Activated CD8-positive, alpha-beta memory T cell treated with anti-CD3 and anti-CD28 coated beads, Interleukin-2, amount 50 U/mL, for 24 hours (primary cell): ENCODE data around the gene SSBP3.
"Not testable (repeated sequence)": the region's sequence is repeated elsewhere in the genome, so short reads cannot be mapped to it uniquely, and the experiment has no call there.

Experiments
- DNase-seq: peaks from one replicate; pipeline ENCODE4 v3.0.0-alpha.2; 2020; ENCODE audit errors: extremely low read depth

SSBP3 gene

DNA sequence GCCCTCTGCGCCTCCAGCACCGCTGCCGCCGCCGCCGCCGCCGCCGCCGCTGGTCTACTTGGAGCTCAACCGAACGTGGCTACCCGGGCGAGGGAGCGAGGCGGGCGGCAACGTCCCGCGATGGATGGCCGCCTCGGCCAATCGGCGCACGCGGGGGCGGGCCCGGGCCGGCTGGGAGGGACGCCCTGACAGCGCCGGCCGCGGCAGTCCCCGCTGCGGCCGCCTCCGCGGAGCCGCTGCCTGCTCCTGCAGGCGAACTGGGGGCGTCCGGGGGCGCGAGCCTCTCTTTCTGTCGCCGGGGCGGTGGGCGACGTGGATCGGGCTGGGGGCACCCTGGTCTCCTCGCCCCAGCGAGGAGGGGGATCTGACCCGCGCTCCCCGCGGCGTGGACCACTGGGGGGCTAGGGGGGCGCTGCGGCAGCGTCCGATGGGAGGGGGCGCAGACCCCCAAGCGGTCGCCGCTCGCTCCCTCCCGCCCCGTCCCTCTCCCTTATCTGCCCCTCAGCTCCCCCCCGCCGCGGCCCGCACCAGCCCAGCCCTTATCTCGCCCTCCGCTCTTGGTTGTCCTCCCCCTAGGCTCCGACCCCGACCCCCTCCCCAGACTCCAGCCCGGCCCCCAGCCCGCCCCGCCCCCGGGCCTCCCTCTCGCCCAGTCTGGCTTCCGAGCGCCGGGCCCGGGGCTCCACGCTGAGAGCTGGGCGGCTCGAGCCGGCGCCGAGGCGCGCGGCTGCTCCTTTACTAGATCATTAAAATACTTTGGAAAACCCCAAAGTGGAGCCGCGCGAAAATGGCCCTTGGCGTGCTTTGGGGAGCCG is at the start of gene SSBP3:
Gene SSBP3, minus strand, starts transcription at position 56 of the 815 bp plus-strand sequence.
- DNase-seq, result peak; percentile 53

- no peak for DNase-seq
Measured at GRCh38 chr1:54453509-54453908, 47.3 kb upstream of the SSBP3 start.

GRCh38 chr1:54453022-54453421 is 46.8 kb upstream of the SSBP3 start:
- DNase-seq, result no peak

- DNase-seq, result not testable (repeated sequence)
Measured at GRCh38 chr1:54449431-54449830, 43.2 kb upstream of the SSBP3 start.

DNA sequence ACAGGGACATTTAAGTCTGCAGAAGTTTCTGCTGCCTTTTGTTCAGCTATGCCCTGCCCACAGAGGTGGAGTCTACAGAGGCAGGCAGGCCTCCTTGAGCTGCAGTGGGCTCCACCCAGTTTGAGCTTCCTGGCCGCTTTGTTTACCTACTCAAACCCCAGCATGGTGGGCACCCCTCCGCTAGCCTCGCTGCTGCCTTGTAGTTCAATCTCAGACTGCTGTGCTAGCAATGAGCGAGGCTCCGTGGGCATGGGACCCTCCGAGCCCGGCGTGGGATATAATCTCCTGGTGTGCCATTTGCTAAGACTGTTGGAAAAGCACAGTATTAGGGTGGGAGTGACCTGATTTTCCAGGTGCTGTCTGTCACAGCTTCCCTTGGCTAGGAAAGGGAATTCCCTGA is 42.6 kb upstream of the SSBP3 start:
- not testable (repeated sequence) for DNase-seq

- DNase-seq, result not testable (repeated sequence)
Measured at GRCh38 chr1:54447081-54447480, 40.9 kb upstream of the SSBP3 start.

- no peak for DNase-seq
Measured at GRCh38 chr1:54442185-54442584, 36.0 kb upstream of the SSBP3 start.

GRCh38 chr1:54439550-54440223 is 33.5 kb upstream of the SSBP3 start:
- no peak for DNase-seq

- no peak for DNase-seq
Measured at GRCh38 chr1:54437783-54438182, 31.6 kb upstream of the SSBP3 start.

GRCh38 chr1:54436826-54437225 is 30.6 kb upstream of the SSBP3 start:
- no peak for DNase-seq

DNA sequence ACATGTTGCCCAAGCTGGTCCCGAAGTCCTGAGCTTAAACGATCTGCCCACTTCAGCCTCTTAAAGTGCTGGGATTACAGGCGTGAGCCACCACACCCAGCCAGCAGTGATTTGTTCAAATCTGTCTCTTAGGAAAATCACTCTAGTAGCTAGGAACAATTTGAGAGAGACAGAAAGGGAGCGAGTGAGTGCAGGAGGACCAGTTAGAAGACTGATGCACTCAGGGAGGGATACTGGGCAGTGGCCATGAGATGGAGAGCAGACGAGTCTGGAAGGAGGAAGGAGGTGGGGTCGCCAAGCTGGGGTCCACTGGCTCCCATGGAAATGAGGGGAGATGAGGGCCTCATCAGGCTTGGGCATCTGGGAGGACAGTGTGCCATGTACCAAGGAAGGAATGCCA is 23.6 kb upstream of the SSBP3 start:
- DNase-seq, result no peak

DNA sequence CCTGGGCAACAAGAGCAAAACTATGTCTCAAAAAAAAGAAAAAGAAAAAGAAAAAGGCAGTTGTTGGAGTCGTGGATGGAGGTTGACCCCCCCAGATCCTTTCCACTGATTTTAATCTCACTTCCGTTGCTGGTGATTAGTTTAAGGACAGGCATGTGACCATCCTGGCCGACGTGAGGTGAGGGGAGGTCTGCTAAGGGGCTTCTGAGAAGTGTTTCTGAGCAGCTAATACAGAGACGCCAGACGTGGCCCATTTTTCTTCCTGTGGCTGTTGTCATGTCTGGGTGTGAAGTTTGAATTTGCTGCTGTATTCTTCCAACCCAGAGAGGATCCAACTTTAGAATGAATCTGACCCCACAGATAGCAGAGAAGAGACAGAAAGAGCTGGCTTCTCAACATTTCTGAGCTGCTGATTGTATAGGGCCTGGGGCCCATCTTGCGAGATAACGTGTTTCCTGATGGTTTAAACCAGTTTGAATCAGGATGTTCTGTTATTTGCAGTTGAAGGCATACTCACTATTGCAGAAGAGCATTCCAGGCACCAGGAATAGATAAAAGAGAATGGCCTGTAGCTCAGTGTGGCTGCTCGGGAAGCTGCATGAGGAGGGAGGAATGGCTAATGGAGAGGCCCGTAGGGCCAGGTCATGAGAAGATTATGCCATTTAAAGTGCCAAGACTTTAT is 22.8 kb upstream of the SSBP3 start:
- no peak for DNase-seq

DNA sequence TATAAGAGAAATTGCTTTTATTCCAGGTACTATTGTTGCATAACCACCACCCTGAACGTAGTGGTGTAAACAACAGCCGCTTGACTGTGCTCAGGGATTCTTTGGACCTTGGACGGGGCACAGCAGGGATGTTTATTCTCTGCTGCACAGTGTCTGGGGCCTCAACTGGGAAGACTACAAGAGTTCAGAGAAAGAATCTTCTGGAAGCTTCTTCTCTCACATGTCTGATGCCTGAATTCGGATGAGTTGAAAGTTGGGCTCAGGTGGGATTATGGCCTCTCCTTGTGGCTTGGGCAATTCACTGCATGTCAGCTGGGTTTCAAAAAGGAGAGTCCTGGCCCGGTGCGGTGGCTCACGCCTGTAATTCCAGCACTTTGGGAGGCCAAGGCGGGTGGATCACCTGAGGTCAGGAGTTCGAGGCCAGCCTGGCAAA is 19.0 kb upstream of the SSBP3 start:
- no peak for DNase-seq

DNA sequence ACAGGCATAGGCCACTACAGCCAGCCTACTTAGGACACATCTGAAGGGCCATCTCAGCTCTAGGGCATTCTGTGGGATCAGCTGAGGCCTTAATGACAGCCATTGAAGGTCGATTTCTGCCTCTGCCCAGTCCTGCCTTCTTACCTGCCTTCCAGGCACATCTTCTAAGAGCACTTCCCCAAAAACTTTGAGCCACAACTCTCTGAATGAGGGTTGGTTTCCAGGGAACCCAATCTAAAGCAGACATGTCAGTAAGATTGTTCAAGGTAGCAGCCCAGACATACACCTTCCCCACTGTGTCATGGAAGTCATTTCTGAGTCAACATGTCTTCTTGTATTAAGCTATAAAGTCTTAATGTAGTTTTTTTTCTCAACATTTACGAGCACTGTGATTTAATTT is 18.2 kb upstream of the SSBP3 start:
- no peak for DNase-seq

GRCh38 chr1:54421101-54421504 is 14.9 kb upstream of the SSBP3 start:
- DNase-seq, result no peak

GRCh38 chr1:54418598-54418997 is 12.4 kb upstream of the SSBP3 start:
- not testable (repeated sequence) for DNase-seq

DNA sequence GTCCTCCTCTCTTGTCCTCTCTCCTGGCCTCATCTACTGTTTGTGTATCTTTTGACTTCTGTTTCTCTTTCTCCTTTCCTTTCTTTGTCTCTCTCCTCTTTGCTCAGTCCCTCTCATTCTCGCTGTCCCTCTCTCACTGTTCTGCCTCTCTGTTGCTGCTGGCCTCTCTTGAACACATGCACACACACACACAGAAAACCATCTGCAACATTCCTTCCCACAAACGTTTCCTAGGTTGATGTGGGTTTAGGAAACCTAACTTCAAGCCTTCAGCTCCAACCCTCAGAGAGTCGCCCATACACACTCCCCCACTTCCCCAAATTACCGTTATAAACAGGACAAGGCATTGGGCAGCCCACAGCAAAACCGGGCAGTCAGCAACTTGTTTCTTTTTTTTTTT is 10.9 kb upstream of the SSBP3 start:
- DNase-seq, result no peak

- DNase-seq, result no peak
Measured at GRCh38 chr1:54416435-54416834, 10.2 kb upstream of the SSBP3 start.

GRCh38 chr1:54415991-54416390 is 9.8 kb upstream of the SSBP3 start:
- no peak for DNase-seq

- DNase-seq, result no peak
Measured at GRCh38 chr1:54415533-54415932, 9.3 kb upstream of the SSBP3 start.

DNA sequence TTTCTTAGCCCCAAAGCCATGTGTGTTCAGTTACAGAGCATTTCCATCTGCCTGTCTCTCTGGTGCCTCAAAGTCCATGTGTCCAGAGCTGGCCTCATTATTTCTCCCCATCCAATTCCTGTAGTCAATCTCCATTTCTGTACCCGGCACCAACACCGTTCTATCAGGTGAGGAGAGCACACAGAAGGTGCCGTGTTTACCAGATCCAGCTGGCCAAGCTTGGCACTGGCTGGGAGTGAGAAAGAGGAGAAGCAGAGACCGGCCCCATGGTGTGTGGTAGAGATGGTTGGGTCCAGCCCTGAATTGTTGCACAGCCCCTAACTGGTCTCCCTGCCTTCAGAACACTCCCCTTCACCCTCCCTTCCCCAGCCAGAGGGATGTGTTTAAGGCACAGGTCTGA is 7.5 kb upstream of the SSBP3 start:
- no peak for DNase-seq

GRCh38 chr1:54413295-54413694 is 7.1 kb upstream of the SSBP3 start:
- DNase-seq, result no peak

DNA sequence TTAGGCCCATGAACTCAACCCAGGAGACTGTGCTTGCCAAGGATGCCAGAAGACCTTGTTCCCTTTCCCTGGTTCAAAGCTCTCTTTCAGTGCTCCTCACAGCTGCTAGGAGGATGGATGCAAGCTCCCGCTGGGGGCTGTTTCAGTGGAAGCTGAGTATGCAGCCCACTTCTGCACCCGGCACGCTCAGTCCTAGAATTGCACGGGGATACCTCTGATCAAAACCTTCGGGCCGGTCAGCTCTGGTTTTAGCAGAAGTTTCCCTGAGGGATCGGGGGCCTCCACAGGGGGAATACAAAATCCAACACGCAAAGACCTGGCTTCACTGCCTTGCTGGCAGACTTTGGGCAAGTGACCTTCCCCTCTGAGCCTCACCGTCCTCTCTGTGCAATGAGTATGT is 4.2 kb upstream of the SSBP3 start:
- no peak for DNase-seq
